SU-DHL-6 (cell line): Measurements from ENCODE around the gene HNRNPLL.

ENCODE experiments used
- CTCF ChIP-seq: fragments of 200-600 bp; sonication (generic); IDR thresholded peaks from one replicate; pipeline ENCODE4 v1.5.1; 2017; ENCODE audit warnings: antibody characterized with exemption, mild to moderate bottlenecking, low read length, moderate library complexity; ENCODE audit not compliant: insufficient read depth, poor library complexity, severe bottlenecking
- EZH2phosphoT487 ChIP-seq: fragments of 200-600 bp; sonication (generic), shearing (Covaris generic); conservative IDR thresholded peaks from 2 replicates; pipeline ENCODE4 v1.6.1; 2018; ENCODE audit warnings: mild to moderate bottlenecking, antibody characterized with exemption, low read length, moderate library complexity, mixed read lengths

GRCh38 chr2:38583524-38583923 is 19.2 kb downstream of the HNRNPLL start:
- no peak for TF ChIP-seq CTCF
- no peak for TF ChIP-seq EZH2phosphoT487
